HG02884 (cell line): ENCODE data around the gene DCN.

Experiments
- ATAC-seq: cut with Tn5 transposase; IDR thresholded peaks from one replicate; pipeline ENCODE4 v1.9.1; 2021; ENCODE audit warnings: mild to moderate bottlenecking, moderate library complexity; ENCODE audit not compliant: unreplicated experiment

DCN gene

DNA sequence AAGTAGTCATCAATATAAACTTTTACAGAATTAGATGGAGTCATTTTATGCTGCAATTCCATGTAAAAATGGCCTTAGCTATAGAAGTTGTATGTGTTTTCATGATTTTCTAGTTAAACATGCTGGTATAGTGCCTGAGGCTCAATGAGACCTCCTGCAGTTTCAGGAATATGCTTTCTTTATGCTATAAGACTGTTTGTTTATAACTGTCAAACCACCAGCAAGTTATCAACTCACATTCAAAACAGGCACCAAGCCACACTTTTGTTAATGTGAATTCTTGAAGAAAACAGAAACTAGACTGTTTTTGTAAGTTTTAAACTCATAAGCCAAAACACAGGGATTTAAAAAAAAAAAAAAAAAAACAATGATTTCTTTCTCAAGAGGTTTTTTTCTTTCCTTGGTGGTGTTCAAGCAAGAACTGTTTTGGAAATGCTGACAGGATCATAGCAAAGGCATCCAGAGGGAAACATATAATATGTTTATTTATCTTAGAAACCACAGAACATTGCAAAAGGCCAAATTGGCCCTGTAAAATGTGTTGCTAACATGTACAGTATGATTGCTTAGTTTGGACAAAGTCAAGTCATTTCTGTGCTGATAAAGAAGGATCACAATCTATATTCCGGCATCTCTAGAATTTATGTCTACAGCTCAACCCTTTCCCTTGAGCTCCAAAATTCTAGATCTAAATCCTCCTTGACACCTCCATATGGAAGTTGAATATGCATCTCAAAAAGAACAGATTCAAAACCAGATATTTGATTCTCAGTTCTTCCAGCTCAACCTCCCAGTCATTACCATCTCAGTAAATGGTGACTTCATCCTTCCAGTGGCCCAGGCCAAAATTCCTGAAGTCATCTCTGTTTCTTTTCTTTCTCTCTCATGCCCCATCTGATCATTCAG, 42.3 kb downstream of the DCN start:
- no peak for ATAC-seq

DNA sequence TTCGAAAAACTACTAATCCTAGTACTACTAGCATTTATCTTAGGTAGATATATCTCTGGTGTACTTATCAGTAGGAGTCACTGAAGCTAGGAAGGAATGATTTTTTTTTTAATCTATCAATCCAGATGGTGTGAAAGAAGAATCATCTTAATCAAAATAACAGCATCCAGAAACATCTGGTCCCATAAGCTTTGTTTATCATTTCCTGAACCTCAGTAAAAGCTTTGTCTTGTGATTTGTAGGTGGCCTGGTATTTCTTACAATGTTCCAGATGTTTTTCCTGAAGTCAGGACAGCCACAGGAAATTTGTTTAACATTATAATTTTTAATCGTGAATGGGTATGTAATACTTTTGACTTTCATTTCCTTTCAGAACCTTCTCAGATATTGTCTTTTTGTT, 43.3 kb downstream of the DCN start:
- ATAC-seq = no peak

DNA sequence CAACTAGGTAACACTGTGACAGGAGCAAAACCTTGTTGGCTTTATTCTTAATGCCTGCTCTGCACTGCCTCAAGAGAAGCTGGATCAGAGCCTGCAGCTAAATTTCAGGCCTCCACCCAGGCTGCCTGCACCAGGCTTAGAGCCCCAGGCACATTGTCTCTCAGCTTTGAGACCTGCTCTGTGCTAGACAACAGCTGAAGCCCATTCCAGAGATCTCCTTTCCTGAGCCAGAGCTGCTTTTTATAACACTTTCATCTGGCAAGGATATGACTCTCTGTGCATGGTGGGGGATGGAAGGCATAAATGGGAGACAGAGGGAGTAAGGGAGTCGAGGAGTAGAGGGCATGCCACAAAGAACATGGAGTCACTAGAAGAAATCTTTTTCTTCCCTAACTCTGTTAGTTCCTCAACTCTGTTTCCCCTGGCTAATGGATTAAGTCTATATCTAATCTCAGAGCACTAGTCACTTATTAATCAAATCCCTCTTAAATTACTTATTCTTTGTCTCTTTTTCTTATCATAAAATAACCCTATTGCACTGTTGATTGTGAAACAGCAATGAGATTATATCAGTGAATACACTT, 44.2 kb downstream of the DCN start:
- no peak for ATAC-seq

DNA sequence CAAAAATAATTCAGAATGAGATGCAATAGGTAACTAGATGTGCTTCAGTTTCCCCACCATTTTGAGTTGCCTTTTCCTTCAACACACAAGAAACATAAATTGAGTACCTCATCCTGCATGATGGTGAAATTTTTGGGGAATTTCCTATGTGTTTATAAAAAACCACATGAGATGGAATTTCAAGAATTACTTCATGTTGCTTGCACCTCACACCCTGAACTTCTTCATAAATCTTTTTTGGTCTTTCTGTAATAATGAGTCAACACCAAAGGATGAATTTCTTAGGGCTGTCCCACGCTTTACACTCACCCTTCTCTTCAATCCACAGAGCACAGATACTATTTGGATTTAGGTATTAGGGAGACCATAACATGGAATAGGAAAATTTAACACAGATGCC, 48.7 kb downstream of the DCN start:
- no peak for ATAC-seq

- no peak for ATAC-seq
Observed at GRCh38 chr12:91129662-91130362, 52.8 kb downstream of the DCN start.

DNA sequence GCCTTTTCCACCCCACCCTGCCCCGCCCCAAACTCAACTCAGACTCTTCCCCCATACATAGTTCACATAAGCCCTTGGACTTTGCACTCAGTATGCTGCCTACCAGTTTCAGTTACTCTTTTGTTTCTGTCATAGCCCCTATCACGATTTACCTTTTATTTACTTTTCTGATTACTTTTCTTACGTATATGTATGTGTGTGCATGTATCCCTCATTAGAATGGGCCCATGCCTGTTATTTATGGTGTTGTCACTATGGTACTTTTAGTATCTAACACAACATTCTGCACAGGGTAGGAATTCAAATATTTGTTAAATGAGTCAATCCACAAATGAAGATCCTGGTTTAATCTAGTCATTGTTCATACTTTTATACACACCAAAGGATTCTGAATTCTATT, 54.9 kb downstream of the DCN start:
- no peak for ATAC-seq

GRCh38 chr12:91127306-91127705, 55.3 kb downstream of the DCN start:
- no peak for ATAC-seq

- no peak for ATAC-seq
Observed at GRCh38 chr12:91126516-91126915, 56.1 kb downstream of the DCN start.

DNA sequence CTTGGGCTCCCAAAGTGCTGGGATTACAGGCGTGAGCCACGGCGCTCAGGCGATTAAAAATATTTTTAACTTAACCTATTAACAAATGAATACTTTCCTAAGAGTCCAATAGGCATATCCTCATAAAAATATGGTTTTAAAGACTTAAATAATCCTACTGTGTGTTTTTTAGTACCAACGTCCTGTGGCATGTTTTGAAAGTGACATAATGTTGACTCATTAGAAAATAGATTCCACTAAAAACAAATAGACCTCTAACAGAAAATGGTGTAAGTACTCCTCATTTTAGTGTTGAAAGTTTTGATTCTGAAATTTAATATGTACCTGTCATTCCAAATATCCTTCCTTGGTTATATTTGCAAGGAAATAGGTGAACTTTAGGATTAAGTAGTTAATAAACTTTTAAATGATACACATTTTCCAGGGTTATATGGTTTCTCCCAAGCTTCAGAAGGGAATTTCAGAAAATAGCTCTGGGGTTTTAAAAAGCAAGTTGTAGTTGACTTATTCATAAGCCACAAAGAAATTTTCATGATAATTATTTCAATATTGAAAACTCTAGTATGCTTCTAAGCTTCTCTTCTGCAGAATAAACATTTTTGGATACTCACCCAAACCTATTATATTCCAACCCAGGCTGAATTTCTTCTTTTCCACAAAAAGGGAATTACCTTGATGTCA, 59.2 kb downstream of the DCN start:
- no peak for ATAC-seq

DNA sequence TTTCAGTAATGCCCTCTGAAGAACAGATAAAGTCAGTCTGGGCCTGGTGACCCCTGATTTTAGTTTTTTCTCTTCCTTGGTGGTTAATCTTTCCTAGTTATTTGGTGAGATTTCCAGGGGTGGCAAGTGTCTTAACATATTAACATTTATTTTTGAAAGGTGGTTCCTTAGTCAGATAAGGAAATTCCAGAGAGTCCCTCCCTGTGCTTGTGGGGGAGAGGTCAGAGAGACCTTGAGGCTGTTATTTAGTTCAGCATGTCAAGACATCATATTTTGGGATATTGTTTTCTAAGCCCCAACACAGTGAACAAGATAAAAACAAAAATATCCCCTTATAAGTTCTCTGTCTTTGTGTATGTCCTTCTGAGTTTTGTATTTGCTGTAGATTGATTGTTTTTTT, 61.8 kb downstream of the DCN start:
- no peak for ATAC-seq

DNA sequence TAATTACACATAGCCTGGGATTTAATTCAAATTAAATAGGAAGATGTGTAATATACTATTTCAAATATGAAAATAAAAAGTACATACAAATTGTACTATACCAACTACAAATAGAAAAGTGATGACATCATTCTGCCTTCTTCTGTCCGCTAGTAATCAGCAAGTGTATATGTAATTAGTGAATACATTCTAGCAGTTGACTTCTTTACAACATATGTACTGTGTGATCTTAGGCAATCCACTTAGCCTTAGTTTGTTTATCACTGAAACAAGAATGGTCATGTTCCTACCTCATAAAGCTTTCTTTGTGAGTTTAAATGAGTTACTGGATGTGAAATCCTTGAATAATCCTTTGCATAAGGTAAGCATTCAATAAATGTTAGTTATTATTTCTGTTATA, 63.5 kb downstream of the DCN start:
- ATAC-seq = no peak

DNA sequence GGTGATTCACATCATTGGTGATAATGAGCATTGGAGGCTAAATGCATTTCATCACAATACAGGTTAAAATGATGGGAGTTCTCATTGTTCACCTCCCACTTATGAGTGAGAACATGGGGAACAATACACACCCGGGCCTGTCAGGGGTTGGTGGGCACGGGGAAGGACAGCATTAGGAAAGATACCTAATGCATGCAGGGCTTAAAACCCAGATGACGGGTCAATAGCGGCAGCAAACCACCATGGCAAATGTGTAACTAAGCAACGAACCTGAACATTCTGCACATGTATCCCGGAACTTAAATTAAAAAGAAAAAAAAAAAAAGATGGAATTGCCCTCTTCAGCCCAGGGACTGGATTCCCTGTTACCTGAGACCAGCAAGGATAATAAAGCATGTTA, 69.0 kb downstream of the DCN start:
- no peak for ATAC-seq

DNA sequence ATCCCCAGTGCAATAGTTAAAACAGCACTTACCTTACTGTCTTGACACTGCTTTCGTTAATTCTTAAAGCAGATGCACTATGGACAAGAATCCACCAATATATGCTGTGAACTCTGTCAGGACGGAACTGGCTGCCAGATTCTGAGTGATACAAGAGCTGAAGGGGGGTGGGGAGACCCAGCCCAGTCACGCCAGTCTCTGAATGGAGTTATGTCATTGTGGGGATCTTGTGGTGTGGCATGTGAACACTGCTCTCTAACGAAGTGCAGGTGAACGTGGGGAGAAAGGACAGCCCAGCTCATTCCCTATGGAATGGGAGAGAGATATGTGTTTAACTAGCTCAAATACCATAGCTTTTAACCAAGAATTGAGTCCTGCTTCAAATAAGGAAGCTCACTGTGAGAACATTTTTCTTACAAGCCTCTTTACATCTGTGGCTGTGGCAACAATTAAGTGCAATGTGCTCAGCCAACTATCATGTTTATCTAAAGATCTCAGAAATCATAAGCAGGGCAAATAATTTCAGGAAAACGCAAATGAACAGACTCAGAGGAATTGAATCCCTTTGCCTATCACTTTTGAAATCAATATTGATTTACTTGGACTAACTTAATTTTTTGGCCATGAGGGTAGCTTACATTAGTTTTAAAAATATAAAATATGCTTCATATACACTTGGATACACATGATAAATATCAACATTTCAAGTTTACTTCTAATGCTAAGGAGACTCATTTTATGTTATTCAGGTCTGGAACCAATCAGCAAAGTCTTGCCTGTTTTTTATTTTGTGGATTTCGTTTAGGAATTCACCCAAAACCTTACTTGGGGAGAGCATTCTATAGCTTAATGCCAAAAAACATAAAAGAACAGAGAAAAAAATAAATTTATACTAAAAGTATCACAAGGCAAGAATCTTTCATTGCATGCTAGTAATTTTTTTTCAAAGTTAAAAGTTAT, 71.0 kb downstream of the DCN start, which contains the start of gene LUM:
Gene LUM (minus strand): TSS at position 129 of the 960 bp plus-strand sequence. CDS start 2,515 bp downstream, outside the sequence.
- ATAC-seq = no peak

- no peak for ATAC-seq
Observed at GRCh38 chr12:91110311-91110924, 72.2 kb downstream of the DCN start.

GRCh38 chr12:91109581-91110310, 72.9 kb downstream of the DCN start:
- no peak for ATAC-seq

DNA sequence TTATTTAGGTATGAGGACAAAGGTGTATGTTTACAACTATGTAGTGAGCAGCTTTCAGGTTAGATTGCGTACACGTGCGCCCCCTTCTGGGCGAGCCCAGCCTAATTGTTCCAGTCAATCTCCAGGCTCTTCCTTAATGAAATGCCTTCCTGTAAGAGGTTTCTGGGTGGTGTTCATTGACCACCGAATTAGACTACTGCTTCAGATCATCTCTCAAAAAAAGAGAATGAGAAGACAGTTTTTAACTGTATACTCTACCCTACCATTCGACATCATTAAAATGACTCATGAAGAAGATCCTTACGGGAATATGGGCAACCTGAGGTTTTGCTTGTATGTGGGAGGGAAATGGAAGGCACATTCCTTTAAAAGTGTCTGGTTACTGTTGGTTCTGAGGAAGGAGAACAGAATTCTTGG, 73.5 kb downstream of the DCN start:
- ATAC-seq = peak; percentile 84

GRCh38 chr12:91108196-91108755, 74.3 kb downstream of the DCN start:
- no peak for ATAC-seq

GRCh38 chr12:91106283-91106682, 76.3 kb downstream of the DCN start:
- ATAC-seq = no peak

DNA sequence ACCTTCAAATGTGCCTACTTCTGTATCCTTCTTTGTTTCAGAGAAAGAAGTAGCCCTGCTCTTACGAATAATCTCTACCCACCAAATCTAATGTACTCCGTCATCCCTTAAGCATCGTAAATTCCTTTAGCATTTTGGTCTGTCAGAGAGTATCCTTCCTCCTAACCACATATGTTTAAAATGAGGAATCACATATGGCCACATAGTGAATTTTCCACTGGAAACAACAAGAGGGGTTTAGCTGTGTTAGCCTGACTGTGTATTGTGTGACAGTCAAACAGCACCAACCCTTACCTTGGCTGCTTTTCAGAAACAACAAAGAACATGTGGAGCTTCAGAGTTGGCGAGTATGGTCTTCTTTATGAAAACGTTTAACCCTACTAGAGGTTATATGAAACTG, 76.8 kb downstream of the DCN start:
- ATAC-seq = no peak
